Right ventricle myocardium inferior (tissue), 1 donor: Measurements from ENCODE around the gene SLC4A3. TPM values are rescaled to one million over a fixed set of nuclear protein-coding genes. Genes with fewer than 3 reads are reported as not detected.
"Not testable (repeated sequence)": the region's sequence is repeated elsewhere in the genome, so short reads cannot be mapped to it uniquely, and the experiment has no call there.

Experiments used
- ATAC-seq: fragments of 200-7000 bp; cut with Tn5 transposase; one replicate; pipeline ENCODE4 v1.9.1; 2020; ENCODE audit warnings: mild to moderate bottlenecking, moderate library complexity
- DNase-seq: peaks from one replicate; pipeline ENCODE4 v3.0.0; 2021; ENCODE audit errors: missing footprints
- intact Hi-C: fragments of 100-400 bp; cut with DNase I; formaldehyde crosslinking; loops from one replicate; pipeline ENCODE4 v1.11.0; 2022
- total RNA-seq: library from RNA; stranded (reverse); fragmentation: NEBNext Ultra II Directional; extraction: Animal tissue kit (Norgen Biotek cat#: 25700); gene quantifications from one replicate; pipeline ENCODE4 v1.2.1, GENCODE V29; 2021
- donor health status: DM: no; HTN: yes; CAD: no; lungs with severe emphysema.

The SLC4A3 gene
- total RNA-seq, 1 donor from 2014 or later = 445 TPM

GRCh38 chr2:219661197-219661954 is 33.9 kb downstream of the SLC4A3 start:
- ATAC-seq = no peak
- intact Hi-C loops = no loop called here
- no peak for DNase-seq

DNA sequence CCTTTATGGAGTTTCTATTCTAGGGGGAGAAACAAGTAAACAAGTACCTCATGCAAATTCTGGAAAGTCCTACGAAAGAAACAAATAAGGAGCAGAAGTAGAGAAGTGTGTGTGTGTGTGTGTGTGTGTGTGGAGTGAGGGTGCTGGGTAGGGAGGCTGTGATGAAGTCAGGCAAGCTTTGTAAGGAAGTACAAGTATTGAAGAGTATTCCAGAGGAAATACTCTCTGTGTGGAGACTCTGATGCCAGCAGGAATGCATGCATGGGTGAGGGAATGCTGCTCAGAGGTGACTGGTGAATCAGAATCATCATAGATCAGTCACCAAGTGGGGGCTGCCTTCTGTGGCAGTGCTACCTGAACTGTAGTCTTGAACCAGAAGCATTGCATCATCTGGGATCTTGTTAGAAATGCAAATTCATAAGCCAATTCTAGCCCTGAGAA is 34.5 kb downstream of the SLC4A3 start:
- DNase-seq = no peak

DNA sequence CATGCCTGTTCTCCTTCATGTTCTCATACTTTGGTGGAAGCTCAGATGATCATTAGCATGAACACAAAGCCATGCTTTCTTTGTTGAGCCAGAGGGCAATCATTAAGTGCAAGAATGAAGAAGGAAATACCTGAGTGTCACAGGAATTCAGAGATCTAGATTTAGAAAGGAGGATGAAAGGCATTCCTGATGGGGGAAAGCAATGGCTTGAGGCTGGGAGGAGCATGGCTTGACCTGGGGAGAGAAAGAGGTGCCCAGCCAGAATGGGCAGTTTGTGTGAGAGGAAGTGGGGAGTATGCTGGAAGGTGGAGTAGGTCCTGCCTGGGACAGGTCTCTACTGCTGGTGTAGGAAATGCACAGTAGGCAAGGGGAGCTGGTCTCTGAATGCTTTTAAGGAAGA is 35.1 kb downstream of the SLC4A3 start:
- ATAC-seq = no peak
- DNase-seq = no peak
- intact Hi-C loops = no loop called here

More for the DNA sequence above, 34.5 kb downstream of the SLC4A3 start:
- intact Hi-C loops = no loop called here
- ATAC-seq = no peak

GRCh38 chr2:219663116-219663762 is 35.8 kb downstream of the SLC4A3 start:
- intact Hi-C loops = no loop called here
- DNase-seq (no peak), ATAC-seq (no peak)

DNA sequence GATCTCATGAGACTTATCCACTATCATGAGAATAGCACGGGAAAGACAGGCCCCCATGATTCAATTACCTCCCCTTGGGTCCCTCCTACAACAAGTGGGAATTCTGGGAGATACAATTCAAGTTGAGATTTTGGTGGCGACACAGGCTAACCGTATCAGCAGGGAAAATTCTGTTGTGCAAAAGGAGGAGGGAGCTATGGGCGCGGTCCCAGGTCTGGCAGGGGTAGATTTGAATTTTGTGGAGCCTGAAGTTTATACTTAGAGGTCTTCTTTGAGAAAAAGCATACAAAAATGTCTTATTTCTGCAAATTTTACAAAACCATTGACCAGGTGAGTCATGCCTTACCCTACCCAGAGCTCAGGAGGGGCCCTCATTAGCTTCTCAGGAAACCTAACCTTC is 36.6 kb downstream of the SLC4A3 start:
- no peak for DNase-seq
- no peak for ATAC-seq
- intact Hi-C loops = no loop called here

DNA sequence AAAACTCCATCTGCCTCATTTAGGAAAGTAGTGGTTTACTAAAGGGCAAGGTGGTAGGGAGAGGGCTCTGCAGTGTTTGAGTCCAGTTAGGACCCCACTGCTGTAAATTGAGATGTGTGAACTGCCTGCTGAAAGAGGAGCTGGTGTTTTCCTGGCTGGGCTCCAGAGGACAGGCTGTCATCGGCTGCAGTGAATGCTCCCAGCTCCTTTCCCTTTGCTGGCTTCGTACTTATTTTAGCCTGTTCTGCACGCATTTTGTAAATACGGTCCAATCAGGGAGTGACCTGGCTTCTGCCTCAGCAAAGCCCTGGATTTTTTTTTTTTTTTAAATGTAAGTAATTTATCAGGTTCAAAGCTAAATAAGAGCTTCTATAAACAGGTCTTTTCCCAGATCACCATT is 37.5 kb downstream of the SLC4A3 start:
- ATAC-seq = peak; percentile 83
- intact Hi-C loops = no loop called here
- DNase-seq = peak; percentile 83

DNA sequence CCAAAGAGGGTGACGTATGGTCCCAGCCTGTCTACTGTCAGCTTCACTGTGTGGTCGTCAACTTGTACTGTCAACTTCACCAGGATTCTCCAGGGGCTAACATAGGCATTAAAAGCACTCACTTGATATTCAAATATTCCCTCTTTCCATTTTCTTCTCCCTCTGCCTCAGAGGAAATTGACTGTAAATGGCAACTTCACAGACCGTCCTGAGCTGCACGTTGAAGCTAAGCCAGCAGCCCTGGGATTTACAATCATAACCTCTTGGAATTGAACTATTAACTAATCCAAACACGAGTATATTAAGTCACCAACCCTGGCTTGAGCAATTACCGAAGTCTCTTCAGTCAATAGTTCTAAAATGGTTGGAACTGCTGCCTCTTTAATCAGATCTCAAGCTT is 38.5 kb downstream of the SLC4A3 start:
- intact Hi-C loops = no loop called here
- DNase-seq (no peak), ATAC-seq (no peak)

DNA sequence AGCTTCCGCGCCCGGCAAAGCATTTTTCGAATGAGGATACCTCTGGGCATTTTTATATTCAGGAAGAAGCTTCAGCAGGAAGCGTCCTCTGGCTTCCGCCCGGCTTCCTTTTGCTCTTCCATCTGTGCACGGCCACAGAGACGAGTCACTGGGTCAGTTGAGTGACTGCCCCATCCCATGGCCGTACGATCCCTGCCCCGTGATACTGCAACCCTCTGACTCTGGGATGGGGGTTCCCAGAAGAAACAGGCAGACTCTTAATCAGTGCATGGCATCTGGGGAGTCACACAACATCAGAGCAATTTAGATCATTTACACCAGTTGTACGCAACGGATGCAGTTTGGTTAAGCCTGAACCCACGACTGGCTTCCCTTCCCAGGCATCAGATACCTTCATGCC is 40.9 kb downstream of the SLC4A3 start:
- ATAC-seq (no peak), DNase-seq (no peak)
- intact Hi-C loops = no loop called here

- DNase-seq = no peak
- ATAC-seq = no peak
Observed at GRCh38 chr2:219670386-219670785, 43.0 kb downstream of the SLC4A3 start.

GRCh38 chr2:219671279-219671678 is 43.8 kb downstream of the SLC4A3 start:
- no peak for ATAC-seq
- DNase-seq = no peak
- intact Hi-C loops = no loop called here

More at GRCh38 chr2:219670386-219670785, 43.0 kb downstream of the SLC4A3 start:
- intact Hi-C loops = no loop called here

GRCh38 chr2:219672406-219672805 is 45.0 kb downstream of the SLC4A3 start:
- DNase-seq (no peak), ATAC-seq (no peak)
- intact Hi-C loops = no loop called here

DNA sequence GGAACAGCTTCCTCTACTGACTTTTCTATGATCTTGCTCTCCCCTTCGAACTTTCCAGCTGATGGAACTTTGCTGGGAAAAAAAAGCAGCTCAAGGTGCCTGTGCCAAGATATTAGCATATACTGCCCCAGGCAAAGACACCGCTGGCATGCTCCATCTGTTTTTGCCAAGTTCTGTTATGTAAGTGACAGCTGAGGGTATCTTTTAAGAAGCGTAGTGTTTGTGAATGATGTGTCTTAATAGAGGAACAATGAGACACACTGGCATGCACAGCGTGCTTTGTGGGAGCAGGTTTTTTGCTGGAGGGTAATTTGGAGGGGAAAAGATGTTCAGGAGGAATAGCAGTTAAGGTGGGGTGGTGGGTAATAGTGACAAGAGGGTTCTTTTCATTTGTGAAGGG is 47.8 kb downstream of the SLC4A3 start:
- DNase-seq = no peak
- peak; percentile 68 for ATAC-seq
- intact Hi-C loops = no loop called here

DNA sequence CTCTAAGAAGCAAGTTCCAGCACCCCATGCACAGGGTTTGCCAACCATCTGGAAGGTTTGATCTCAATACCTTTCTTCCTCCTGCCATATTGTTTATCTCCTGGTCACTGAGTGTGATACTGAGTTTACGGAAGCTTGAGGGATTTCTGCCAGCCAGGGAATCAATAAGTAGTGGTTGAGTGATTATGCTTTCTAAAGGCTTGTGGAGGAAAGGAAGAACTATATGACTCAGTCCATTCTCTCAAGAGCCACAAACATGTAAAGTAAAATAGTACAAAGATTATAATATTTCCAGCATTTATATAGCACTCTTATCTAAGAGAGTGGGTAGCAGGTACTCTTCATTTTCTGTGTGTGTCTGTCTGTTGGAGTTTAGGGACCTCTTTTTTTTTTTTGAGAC is 49.2 kb downstream of the SLC4A3 start:
- no peak for ATAC-seq
- DNase-seq = no peak
- intact Hi-C loops = no loop called here

DNA sequence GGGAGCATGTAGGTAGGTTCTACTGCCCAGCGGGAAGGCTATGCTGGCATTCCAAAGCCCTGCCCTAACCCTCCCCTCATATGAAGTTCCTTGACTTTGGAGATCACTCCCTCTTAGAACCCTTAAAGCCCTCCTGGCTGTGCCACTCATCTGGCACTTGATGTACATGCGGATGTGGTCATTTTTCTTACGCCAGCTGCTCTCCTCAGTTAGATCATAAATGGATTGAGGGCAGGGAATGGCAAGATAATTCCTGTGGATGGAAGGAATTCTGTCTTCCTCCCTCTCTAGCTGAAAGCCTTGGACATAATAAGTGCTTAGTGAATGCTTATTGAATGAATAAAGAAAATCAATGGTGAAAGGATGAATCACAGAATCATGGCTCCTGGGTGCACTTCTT is 51.6 kb downstream of the SLC4A3 start:
- intact Hi-C loops = no loop called here
- ATAC-seq (no peak), DNase-seq (no peak)

DNA sequence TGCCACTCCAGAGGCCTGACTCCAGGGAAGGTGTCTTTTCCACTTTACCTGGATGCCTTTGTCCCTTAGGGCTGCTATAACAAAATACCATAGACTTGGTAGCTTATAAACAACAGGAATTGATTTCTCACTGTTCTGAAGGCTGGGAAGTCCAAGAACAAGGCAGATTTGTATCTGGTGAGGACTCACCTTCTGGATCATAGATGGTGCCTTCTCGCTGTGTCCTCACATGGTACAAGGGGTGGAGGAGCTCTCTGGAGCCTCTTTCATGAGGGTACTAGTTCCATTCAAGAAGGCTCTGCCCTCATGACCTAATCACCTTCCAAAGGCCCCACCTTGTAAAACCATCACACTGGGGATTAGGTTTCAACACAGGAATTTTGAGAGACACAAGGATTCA is 52.1 kb downstream of the SLC4A3 start:
- intact Hi-C loops = no loop called here
- no peak for DNase-seq

GRCh38 chr2:219680958-219681693 is 53.7 kb downstream of the SLC4A3 start:
- ATAC-seq (no peak), DNase-seq (no peak)
- intact Hi-C loops = no loop called here

More for the DNA sequence above, 52.1 kb downstream of the SLC4A3 start:
- no peak for ATAC-seq

DNA sequence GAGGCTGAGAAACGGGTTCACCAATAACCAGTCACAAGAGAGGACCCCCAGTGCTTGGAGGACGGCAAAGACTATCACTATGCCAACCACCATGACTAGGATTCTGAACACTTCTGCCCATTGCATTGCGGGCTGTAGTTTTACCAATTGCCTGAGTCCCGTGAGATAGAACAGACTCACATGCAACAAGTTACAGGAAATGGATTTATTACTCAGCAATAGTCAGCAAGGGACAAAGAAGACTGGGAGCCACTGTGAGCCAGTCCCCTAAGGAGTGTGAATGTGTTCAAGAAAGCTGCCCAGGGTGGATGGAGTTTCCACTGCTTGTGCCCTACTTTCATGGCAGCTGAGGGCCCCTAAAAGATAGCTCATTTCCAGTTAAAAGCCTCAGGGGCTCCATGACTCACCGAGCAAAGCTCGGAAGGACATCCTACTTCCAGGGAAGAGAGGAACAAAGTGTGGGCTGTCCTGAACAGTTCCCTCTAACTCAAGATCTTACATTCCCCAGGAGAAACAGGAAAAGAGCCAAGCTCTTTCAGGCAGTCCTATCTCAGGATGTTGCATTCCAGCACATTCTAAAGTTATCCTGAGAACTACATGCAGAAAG is 54.4 kb downstream of the SLC4A3 start:
- intact Hi-C loops = no loop called here
- ATAC-seq (peak; percentile 44), DNase-seq (no peak)

GRCh38 chr2:219683474-219683873 is 56.0 kb downstream of the SLC4A3 start:
- DNase-seq, ATAC-seq, intact Hi-C loops: not testable (repeated sequence)
